GM18868 (cell line): ENCODE data around the gene APLNR.

Experiments
- ATAC-seq: cut with Tn5 transposase; IDR thresholded peaks from one replicate; pipeline ENCODE4 v1.9.1; 2021; ENCODE audit warnings: mild to moderate bottlenecking, moderate library complexity; ENCODE audit not compliant: unreplicated experiment

The APLNR gene

DNA sequence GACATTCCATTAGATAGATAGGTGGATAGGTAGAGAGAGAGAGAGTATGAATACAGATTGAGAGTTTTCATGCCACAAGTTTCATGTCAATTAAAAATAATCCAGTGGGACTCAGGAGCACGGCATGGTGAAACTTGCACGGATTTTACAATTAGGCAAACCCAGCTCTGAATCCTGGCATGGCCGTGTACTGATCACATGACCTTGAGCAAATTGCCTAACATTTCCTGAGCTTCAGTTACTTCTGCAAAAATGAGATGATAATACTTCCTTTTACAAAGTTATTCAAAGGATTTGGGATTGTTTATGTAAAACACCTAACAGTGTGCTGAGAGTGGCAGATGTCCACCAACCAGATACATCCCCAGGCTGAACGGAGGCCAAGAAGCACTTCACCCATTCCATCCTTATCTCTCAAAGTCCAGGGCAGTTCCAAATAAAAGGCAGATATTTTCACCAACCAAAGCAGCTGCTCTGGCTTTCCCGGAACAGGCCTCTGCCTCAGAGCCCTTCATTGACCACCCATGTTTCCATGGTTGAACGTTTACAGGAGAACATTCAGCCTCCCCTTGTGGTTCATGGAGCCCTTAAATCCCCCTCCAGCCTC is 17.9 kb downstream of the APLNR start:
- no peak for ATAC-seq

DNA sequence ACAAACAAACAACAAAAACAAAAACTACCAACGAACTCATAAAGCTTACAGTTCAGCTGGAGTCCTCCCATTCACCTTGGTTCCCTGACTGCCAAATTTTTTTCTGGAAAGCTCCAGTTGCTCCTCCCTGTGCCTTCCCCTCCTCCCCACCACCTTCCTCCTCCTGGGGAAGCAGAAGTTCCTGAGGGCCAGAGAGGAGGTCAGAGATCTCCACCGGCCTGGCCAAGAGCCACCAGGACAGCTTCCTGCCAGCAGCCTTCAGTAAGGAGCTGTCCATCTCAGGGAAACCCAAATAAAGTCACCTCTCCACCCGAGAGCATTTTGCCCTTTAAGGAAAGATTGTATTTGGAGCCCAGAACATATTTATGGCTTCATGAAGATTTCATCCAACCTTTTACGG is 20.0 kb downstream of the APLNR start:
- no peak for ATAC-seq

DNA sequence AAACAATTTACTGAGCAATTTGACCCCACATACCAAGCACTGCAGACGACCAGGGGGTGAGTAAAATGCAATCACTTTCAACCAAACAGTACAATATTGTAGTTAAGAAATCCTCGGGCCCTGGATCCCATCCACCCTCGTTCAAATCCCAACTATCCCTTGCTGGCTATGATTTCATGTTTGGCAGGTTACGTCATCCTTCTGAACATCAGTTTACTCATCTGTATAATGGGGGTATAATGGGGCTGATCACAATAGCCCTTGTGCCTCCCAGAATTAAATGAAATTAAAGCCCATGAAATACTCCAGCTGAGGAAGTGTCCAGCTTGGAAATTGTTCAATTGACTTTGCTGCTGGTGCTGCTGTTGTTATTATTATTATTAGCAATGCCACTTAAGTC is 20.6 kb downstream of the APLNR start:
- ATAC-seq = no peak

DNA sequence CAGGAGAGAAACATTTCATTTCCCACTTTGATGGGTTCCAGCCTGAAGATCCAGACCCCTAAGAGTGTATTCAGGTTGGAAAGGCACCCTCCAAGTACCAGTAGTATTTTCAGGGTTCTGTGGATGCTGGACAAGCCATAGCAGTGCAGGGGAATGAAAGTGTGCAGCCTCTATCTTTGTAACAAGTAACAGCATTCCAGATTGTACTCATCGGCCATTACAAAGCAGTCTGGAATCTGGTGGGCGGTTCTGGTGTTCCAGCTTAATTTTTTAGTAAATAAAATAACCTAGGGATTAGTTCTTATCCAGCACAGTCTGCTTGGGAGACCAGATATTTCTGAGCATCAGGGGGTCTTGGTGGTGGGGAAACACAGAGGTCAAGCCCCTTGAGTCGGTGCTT is 22.6 kb downstream of the APLNR start:
- no peak for ATAC-seq

DNA sequence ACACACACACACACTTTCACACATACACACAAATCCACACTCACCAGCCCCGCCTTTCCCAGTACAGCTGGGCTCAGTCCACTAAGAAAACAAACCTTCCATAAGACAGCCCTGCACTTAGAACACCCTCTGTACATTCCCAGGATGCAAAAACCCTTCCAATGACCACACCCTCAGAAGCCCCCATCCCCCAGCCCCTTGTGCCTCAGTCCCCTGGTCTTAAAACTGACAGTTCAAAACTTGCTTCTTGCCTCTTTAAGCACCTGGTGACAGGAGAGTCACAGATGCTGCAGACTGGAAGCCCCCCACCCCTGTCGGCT is 23.0 kb downstream of the APLNR start:
- no peak for ATAC-seq

DNA sequence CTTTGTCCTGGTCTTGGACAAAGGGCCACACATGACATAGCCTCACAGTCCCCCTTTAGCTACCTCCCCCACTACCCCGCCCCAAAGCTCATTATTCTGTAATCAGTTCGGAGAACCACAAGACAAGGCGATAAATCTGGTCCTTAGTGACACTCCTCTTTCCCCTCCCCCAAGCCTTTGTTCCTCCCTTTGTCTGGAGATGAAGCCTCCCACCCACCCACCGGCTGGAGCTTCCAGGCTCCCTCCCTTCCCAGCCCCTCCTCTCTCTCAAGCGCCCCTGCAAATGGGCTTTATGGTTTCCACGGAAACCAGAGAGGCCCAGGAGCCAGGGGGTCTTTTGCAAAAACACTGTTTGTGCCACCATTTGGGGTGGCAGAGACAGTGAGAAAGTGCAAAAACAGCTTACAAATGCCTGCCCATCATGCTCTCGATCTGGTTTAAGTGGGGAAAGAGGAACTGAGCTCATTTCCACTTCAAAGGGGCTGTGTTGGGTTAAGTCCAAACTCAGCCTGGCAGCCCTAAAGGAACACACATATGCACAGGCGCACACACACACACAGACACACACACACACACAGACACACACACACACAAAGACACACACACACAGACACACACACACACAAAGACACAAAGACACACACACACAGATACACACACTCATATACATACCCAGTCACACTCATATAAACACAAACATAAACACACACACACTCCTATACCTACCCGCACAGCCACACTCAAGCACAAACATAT is 23.5 kb downstream of the APLNR start:
- ATAC-seq = peak; percentile 70

DNA sequence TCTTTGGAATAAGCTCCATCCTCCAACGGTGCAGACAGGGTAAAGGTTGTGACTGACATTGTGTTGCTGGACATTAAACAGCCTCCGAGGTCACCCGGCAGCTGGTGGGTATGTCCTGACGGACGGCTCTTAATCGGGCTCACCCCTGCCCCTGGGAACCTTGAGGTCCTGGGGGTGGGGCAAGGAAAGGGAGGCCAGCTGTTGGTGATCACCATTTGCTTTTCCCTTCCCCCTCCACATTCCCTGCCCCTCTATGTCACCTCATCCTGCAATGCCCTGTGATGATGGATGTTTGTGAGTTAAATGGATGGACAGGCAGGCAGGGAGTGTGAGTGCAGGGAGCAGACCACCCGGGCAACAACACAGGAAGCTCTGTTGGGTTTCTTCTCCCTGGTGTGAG is 26.3 kb downstream of the APLNR start:
- ATAC-seq = no peak

DNA sequence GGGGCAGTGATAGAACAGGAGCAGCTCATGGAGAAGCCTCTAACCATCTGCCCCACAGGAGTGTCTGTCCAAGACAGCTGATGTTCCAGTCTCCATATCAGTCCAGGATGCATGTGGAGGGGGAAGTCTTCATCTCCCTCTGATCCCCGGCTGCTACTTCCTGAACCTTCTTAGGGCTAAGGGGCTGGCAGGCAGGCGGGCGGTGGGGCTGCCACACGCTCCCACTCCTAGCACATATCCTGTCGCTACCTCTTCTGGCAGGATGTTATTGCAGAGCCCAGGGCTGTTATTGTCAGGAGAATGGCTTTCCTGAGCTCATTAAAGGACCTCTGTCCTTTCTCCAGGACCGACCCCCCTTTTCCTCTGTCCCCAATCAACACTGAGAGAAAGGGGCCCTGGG is 29.9 kb downstream of the APLNR start:
- no peak for ATAC-seq

DNA sequence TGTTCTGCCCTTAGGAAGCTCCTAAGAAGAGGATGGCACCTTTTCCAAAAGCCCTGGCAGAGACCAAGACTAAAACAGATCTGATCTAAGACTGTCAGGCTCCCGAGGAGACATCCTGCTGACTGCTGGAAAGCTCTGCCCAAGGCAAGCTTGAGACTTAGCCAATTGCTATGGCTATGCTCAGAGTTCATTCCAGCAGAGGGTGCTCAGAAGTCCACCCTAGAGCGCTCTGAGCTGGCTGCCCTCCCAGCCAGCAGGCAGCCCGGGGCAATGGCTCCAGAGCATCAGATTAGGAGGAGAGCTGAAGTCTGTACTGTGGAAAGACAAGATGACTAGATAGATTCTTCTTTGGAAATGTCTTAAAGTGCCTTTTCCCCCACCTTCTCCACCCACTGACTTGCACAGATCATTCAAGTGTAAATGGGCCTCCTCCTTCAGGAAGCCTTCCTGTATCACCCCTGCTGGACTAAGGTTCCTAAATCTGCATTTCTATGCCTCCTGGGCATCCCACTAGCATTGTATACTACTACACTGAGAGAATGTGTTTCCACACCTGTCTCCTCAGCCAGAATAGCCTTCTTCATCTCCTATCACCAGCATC is 31.9 kb downstream of the APLNR start:
- no peak for ATAC-seq

DNA sequence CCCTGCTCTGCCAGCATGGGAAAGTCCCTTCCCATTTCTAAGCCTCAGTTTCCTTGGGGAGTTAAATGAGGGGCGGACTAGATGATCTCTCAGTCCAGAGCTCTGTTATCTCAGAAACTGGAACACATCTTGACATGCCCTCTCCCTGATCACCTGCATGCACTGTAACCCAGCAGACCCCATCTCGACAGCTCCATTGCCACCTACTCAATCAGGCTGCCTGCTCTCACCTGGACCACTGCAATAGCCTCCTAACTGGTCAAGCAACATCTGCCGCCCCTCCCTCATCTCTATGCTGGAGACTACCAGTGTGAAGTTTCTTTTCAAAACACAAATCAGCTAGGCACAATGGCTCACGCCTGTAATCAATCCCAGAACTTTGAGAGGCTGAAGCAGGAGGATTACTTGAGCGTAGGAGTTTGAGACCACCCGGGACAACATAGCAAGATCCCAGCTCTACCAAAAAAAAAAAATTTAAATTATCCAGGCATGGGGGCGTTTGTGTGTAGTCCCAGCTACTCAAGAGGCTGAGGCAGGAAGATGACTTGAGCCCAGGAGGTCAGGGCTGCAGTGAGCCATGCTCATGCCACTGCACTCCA is 33.1 kb downstream of the APLNR start:
- no peak for ATAC-seq

DNA sequence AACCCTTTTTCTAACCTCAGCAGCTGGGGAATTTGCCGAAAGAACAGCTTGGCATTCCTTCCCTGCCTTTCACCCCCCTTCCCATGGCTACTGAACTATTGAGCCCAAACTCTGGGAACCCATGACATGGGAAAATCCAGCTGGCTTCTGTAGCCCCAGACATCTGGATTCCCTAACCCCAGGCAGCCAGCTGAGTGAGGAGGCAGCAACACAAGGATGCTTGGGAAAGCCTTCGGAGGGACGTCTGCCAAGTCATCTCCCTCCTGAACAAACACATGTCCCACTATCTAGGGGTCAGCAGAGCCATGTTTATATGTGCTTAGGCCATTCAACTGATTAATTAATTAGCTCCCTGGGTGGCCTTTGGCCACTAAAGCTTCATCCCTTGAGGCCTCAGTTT is 33.7 kb downstream of the APLNR start:
- ATAC-seq = no peak

DNA sequence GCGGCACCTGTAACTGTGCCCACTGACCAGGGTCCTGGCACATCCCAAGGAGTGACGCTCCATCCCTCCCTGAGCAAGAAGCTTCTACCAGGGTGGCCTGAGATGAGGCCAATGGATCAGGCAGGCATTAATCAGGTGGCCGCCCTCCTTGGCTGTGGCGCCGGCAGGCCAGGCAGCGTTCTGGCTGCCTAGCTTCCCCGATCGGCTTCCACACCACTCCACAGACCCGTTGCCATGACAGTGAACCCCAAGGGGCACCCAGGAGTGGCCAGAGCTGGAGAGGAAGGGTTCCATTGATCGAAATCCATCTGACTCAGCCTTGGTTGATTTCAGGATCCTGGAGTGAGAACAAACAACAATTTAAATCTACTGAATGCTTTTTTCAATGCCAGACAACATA is 34.8 kb downstream of the APLNR start:
- no peak for ATAC-seq

DNA sequence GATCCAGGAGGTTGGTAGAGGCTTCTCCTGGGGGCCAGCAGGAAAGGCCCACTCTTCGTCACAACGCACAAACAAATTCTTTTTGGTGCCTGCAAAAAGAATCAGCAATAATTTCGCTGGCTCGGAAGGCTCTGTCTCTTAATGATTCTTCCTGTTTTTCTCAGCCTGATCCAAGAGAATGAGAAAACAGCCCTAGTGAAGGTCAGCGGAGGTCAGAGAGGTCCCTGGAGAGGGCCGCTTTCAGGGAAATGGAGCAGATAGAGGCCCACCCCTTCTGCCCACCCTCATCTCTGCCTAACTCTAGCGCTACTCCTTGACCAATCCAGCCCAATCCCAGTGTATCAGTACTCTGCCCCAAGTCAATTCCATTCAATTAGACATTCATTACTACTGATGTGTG is 36.1 kb downstream of the APLNR start:
- ATAC-seq = no peak

DNA sequence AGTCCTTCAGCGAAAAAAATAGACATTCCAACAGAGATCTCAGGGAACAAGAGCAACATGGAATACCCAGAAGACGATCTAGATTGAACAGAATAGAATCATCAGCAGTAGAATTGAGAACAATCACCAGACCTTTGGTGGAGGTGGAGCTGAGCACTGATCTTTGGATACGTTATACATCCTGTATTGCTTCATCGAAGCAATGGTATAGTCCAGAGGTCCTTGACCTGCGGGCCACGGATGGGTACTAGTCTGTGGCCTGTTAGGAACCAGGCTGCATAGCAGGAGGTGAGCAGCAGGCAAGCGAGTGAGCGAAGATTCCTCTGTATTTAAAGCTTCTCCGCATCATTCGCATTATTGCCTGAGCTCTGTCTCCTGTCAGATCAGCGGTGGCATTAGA is 37.7 kb downstream of the APLNR start:
- no peak for ATAC-seq

DNA sequence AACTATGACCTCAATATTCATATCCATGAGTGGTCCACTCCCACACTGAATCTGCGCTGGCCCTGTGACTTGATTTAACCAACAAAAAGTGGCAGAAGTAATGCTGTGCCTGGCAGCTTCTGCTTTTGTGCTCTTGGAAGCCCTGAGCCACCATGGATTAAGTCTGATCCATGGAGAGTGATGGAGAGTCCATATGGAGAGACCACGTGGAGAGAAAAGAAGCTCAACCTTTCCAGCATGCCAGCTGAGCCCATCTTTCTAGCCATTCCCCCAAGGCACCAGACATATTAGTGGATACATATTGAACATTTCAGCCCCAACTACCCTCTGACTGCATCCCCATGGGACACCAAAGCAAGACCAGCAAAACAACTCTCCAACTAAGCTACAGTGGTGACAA is 39.3 kb downstream of the APLNR start:
- no peak for ATAC-seq

DNA sequence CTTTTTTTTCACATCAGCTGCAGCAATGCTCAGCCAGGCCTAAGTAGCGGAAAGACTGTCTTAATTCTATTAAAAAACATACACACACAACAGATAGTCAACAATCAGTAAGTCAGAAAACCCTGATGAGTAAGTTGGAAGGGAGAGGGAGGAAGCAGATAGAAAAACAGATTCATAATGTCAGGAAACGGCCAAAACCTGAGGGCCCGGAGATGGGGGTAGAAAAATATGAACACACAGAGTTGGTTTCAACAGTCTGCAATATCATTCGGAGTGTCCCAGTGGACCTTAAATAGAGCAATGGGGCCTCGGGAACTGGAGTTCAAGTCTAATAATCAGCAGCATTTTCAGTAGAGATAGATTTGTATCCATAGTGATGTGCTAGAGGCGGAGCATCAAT is 40.5 kb downstream of the APLNR start:
- no peak for ATAC-seq

DNA sequence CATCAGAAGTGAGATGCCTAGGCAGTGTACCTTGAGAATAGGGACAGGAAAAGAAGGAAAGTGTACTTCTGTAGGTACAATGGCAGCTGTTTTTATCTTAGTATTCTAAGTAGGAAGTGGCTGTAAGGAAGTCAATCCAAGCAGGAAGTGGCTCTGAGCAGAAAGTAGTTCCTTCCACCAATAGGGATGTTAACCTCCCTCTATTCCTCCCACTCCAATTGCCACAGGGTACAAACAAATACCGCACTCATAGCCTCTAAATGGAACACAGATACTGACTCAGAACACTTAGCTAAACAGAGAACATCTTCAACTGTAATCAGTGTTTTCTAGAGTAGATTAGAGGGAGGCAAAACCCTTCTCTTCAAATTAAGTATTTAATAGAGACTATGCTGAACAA is 44.7 kb downstream of the APLNR start:
- no peak for ATAC-seq

DNA sequence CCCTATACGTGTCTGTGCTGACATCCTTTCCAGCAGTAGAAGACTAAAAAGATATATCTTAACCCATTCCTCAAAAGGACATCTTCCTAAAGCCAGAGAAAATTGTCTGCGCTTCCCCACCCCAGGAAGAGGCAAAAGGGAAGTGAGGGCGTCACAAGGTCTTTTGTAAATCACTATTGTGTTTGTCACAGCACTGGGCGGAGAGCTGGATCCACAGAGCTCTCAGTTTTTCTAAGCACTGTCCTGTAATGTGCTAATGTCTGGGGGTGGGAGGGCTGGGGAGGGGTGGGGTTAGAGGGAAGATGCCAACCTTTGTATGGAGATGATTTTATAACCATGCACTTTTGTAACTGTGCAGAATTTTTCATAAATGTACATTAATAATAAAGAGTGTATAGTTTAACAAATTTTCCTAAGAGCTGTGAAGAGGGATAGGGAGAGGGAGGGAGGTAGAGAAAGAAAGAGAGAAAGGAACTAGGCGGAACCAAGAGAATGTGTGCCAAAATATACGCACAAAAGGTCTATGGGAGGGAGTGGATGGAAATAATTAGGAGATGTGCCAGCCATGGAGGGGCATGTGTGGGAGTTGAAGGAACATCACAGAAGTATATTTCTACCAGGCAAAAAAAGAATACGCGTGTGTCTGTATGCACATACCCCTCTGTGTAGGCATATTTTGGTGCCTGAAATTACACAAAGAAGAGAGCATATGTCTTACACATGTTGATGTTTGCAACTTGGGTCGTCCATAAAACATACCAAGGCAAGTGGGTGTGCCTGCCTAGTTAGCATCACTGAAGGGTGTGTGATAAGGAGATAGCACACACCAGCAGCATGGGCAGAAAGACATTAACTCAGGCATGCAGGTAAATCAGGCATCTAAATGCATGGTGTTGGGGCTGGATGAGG is 45.5 kb downstream of the APLNR start:
- no peak for ATAC-seq

DNA sequence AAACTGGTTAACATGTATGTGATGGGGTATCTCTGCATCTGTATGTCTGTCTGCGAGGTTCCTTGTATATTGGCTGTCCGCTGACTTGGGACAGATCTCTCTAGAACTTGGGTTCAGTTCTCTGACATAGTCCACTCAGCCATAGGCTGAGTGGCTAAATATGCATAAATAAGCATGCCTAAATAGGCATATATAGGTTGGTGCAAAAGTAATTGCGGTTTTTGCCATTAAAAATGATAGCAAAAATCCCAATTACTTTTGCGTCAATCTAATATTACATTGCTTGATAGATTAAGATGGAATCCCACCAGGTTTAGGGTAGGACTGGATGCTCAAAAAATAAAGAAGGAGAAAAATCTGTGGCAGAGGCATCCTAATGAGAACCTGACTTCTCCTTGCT is 46.5 kb downstream of the APLNR start:
- ATAC-seq = no peak
